Neutrophil (primary cell): ENCODE results near the gene CRAT.

ENCODE experiments used
- H3K27ac ChIP-seq: fragments of 200-600 bp; sonication (generic); 2 replicates; pipeline ENCODE4 v1.5.1; 2016; ENCODE audit warnings: mild to moderate bottlenecking, moderate library complexity
- H3K27me3 ChIP-seq: fragments of 200-600 bp; sonication (generic); 2 replicates; pipeline ENCODE4 v1.6.0; 2016; ENCODE audit warnings: mild to moderate bottlenecking
- H3K36me3 ChIP-seq: fragments of 200-600 bp; sonication (generic); 2 replicates; pipeline ENCODE4 v1.5.1; 2017
- H3K4me1 ChIP-seq, 2 experiments: fragments of 200-600 bp in 1 of 2; sonication (generic) in 1 of 2; 1 replicate in 1 of 2; 2 replicates in 1 of 2; pipeline versions ENCODE4 v1.5.1 to v1.6.1; 2013 to 2016; ENCODE audit warnings: low read depth in 1 of 2, low read length in 1 of 2, mild to moderate bottlenecking in 1 of 2, moderate library complexity in 1 of 2; ENCODE audit not compliant: control insufficient read depth in 1 of 2, insufficient read depth in 1 of 2
- H3K4me3 ChIP-seq, 2 experiments: fragments of 200-600 bp in 1 of 2; sonication (generic) in 1 of 2; 1 replicate in 1 of 2; 2 replicates in 1 of 2; pipeline ENCODE4 v1.5.1; 2013 to 2016; ENCODE audit warnings: low read depth in 1 of 2, low read length in 1 of 2, mild to moderate bottlenecking in 1 of 2, moderate library complexity in 1 of 2
- H3K9me3 ChIP-seq: fragments of 200-600 bp; sonication (generic); 2 replicates; pipeline ENCODE4 v1.5.1; 2016
- TF ChIP-seq, protein P1 (sequence below): fragments of 200-600 bp; sonication (generic); IDR thresholded peaks from 2 replicates; pipeline ENCODE4 v1.5.1; 2016; ENCODE audit warnings: antibody characterized with exemption

CRAT gene

DNA sequence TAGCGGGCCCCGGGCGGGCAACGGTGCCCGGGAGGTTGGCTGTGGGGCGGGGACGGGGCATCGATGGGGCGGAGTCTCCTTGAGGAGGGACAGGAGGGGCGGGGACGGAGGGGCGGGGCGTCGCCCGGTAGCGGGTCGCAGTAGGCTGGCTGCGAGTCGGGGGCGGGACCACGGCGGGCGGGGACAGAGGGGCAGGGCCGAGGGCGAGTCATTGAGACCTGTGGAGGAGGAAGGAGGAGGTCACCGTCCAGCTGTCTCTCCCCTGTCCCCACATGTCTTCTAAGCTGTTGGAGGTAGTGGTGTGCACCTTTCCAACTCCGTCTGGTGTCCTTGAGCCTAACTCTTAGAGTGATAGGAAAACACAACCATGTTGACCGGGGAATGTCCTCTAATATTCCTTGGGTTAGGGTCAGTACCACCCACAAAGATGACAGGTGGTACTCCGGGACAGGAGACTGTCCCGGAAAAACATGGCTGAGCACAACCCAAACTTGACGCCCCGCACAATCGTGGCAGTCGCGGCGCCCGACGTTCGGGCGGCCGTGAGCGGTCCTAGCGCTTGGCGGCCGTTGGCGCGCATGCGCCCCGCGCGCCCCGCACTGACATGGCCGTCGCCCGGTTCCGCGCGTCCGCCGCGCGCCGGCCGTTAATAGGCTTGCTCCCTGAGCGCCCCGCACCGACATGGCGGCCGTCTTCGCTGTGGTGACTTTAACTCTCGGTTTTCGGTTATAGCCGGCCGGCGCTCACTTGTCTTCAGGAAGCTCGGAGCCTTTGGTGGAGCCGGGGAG lies at the start of gene CRAT, which contains the start of gene PTPA:
Gene CRAT, minus strand, starts transcription at position 54 of the 788 bp plus-strand sequence. CDS start 284 bp downstream, outside the sequence.
Gene PTPA, plus strand, starts transcription at position 676 of the 788 bp plus-strand sequence. CDS start 186 bp downstream, outside the sequence.
- Histone ChIP-seq H3K27me3 (no peaks in the 10 kb centered on the region), H3K4me1 (peaks cover 21 to 26% of the 10 kb centered on the region in 2 experiments)

DNA sequence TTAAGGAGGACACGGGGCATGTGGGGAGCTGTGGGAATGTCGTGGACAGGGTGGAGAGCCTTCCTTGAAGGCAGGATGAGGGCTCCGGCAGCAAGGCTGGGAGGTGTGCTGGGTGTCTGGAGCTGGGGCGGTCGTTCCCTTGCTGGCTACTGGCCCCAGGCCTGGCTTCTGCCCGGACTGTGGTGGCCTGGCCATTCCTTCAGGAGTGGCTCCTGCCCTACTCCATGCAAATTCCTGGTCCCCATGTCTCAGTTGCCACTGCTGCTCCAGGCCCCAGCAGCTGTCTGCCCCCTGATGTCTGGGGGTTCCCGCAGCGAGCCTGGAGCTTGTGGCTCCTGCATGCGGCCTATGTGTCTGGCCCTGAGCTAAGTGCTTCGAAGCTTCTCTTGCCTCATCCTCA lies 45.6 kb upstream of the CRAT start:
- Histone ChIP-seq H3K27me3 (no peaks in the 10 kb centered on the region), H3K4me3 (no peak overlapping the region), H3K9me3 (no peaks in the 10 kb centered on the region), H3K27ac (no peak overlapping the region), H3K36me3 (peaks cover 7% of the 10 kb centered on the region), H3K4me1 (no peaks in the 10 kb centered on the region)
- TF ChIP-seq, protein P1, sequence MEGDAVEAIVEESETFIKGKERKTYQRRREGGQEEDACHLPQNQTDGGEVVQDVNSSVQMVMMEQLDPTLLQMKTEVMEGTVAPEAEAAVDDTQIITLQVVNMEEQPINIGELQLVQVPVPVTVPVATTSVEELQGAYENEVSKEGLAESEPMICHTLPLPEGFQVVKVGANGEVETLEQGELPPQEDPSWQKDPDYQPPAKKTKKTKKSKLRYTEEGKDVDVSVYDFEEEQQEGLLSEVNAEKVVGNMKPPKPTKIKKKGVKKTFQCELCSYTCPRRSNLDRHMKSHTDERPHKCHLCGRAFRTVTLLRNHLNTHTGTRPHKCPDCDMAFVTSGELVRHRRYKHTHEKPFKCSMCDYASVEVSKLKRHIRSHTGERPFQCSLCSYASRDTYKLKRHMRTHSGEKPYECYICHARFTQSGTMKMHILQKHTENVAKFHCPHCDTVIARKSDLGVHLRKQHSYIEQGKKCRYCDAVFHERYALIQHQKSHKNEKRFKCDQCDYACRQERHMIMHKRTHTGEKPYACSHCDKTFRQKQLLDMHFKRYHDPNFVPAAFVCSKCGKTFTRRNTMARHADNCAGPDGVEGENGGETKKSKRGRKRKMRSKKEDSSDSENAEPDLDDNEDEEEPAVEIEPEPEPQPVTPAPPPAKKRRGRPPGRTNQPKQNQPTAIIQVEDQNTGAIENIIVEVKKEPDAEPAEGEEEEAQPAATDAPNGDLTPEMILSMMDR = no peak

More for the DNA sequence above, at the start of gene CRAT, which contains the start of gene PTPA:
- TF ChIP-seq, protein P1 = peak; percentile 42
- H3K36me3 ChIP-seq = peaks cover 5% of the 10 kb centered on the region
- H3K4me3 ChIP-seq = peak within 1 kb of the TSS; percentile 95 to 99
- H3K27ac ChIP-seq = peak within 1 kb of the TSS; percentile 91
- H3K9me3 ChIP-seq = no peaks in the 10 kb centered on the region

DNA sequence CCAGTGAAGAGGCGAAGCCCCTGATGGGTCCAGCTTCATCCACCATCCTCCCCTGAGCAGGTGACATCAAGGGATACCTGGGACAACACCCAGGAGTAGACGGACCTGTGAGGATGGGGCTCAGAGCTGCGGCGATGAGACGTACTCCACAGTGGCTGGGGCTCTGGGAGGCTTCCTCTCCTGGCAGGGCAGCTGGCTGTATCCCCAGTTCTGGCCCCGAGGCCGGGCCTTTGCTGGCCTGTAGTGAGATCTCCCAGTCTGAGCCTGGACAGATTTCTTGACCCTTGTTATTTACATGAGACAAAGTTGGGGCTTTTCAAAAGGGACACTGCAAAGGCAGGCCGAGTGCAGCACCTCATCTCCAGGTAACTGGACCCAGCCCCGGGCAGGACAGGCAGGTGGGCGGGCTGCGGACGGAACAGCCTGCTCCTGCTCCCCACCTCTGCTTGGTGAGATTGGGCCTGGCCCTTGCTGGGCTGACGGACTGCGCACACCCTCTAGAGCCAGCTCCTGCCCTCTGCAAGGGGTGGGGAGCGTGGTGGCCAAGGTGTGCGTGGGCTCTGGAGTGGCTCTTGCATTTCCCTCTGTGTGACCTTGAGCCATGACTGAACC lies 44.4 kb upstream of the CRAT start:
- Histone ChIP-seq H3K4me1 (no peaks in the 10 kb centered on the region), H3K4me3 (no peak overlapping the region), H3K27ac (no peak overlapping the region), H3K27me3 (no peaks in the 10 kb centered on the region), H3K9me3 (no peaks in the 10 kb centered on the region), H3K36me3 (peaks cover 7% of the 10 kb centered on the region)
- TF ChIP-seq, protein P1 = no peak

GRCh38 chr9:129151469-129151868 lies 40.9 kb upstream of the CRAT start:
- no peaks in the 10 kb centered on the region for H3K4me1 ChIP-seq
- TF ChIP-seq, protein P1 = no peak
- H3K9me3 ChIP-seq = no peaks in the 10 kb centered on the region
- H3K27me3 ChIP-seq = no peaks in the 10 kb centered on the region
- no peak overlapping the region for H3K4me3 ChIP-seq
- H3K27ac ChIP-seq = no peak overlapping the region
- H3K36me3 ChIP-seq = peaks cover 22% of the 10 kb centered on the region

DNA sequence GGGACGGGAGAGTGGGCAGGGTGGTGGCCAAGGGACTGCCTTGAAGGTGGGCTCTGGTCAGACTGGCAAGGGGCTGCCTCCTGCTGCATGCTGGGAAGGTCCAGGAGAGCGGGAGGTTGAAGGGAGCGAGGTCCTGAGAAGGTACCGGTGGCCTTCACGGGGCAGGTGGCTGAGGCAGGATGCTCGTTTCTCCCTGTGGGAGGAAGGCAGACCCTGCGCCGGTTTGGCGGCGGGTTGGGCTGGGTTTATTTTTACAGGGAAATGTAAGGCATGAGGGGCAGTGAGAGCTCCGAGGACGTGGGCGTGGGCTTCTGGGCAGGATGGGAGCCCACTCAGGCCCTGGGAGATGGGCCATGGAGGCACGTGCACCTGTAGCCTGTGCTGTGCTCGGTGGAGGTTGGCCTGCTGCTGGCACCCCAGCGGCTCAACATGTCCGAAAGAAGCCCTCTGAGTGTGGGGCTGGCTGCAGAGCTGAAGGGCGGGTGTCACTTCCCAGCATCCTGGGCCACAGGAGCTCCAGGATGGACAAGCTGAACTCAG lies 40.1 kb upstream of the CRAT start:
- Histone ChIP-seq H3K4me1 (no peaks in the 10 kb centered on the region), H3K27me3 (no peaks in the 10 kb centered on the region), H3K4me3 (no peak overlapping the region), H3K9me3 (no peaks in the 10 kb centered on the region), H3K27ac (no peak overlapping the region), H3K36me3 (peaks cover 29% of the 10 kb centered on the region)
- TF ChIP-seq, protein P1 = no peak
